IPS-20b (cell line): ENCODE measurements around the gene L3MBTL2.
A peak's percentile ranks its signal among the peaks of the same experiment; 100 is the strongest.

ENCODE experiments used
- H3K27ac ChIP-seq: one replicate; pipeline ENCODE4 v1.5.1; 2013; ENCODE audit warnings: low read length
- H3K27me3 ChIP-seq: 2 replicates; pipeline ENCODE4 v1.6.1; 2013; ENCODE audit warnings: mild to moderate bottlenecking, low read length, inconsistent platforms; ENCODE audit not compliant: insufficient read depth
- H3K36me3 ChIP-seq: 2 replicates; pipeline ENCODE4 v1.6.1; 2013; ENCODE audit warnings: low read depth, mild to moderate bottlenecking, inconsistent platforms, low read length, moderate library complexity; ENCODE audit not compliant: insufficient read depth
- H3K4me1 ChIP-seq: 2 replicates; pipeline ENCODE4 v1.6.1; 2013; ENCODE audit warnings: mild to moderate bottlenecking, control low read depth, inconsistent platforms, low read length, moderate library complexity; ENCODE audit not compliant: insufficient read depth
- H3K4me3 ChIP-seq: 2 replicates; pipeline ENCODE4 v1.5.1; 2013; ENCODE audit warnings: mild to moderate bottlenecking, low read length, inconsistent platforms
- H3K9ac ChIP-seq: 2 replicates; pipeline ENCODE4 v1.6.1; 2013; ENCODE audit warnings: low read depth, mild to moderate bottlenecking, inconsistent platforms, low read length, moderate library complexity
- H3K9me3 ChIP-seq: 2 replicates; pipeline ENCODE4 v1.6.1; 2013; ENCODE audit warnings: mild to moderate bottlenecking, low read depth, low read length, inconsistent platforms; ENCODE audit not compliant: insufficient read depth

Gene L3MBTL2

DNA sequence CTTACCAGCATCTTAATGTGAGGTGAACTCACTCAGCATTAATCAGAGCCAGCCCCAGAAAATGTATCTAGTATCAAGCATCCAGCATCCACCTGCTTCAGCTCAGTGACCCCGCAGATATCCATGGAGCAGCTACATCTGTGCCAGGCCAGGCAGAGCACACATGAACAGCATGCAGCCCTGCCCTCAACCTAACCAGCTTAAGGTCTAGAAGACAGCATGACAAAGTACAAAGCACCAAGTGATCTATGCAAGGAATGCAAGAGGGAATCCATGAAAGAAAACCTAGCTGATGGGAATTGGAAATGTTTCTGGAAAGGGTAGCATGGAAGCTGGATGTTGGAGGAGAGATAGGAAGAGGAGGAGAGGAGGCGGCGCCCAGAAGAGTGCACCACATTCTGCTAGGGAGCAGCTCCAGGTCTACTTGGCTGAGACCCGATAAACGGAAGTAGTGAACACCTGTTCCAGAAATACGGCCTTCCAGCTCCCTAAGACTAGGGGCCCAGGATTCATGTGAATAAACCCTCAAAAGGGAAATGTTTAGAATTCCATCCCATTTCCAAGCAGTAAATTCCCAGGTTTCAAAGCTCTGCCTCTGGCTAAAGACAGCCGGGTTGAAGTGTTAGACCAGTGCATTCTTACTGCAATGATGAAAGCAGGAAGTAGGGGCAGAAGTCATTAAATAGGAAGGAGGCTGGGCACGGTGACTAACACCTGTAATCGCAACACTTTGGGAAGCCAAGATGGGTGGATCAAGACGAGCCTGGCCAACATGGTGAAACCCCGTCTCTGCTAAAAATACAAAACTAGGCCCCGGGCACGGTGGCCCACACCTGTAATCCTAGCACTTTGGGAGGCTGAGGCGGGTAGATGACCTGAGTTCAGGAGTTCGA, 23.5 kb upstream of the L3MBTL2 start:
- Histone ChIP-seq H3K4me1 (peaks cover 3% of the 10 kb centered on the region; the same call in 1 of the 2 replicates), H3K27me3 (no peaks in the 10 kb centered on the region), H3K4me3 (no peak overlapping the region), H3K36me3 (peaks cover 41% of the 10 kb centered on the region), H3K9ac (no peak overlapping the region), H3K9me3 (no peaks in the 10 kb centered on the region; the same call in 1 of the 2 replicates), H3K27ac (no peak overlapping the region)

GRCh38 chr22:41184679-41185078, 20.4 kb upstream of the L3MBTL2 start:
- peak overlapping the region; percentile 9; the same call in 1 of the 2 replicates for H3K4me3 ChIP-seq
- no peak overlapping the region for H3K27ac ChIP-seq
- peaks cover 13% of the 10 kb centered on the region; the same call in 1 of the 2 replicates for H3K36me3 ChIP-seq
- H3K4me1 ChIP-seq, result peaks cover 3% of the 10 kb centered on the region; the same call in 1 of the 2 replicates
- H3K27me3 ChIP-seq, result no peaks in the 10 kb centered on the region
- H3K9me3 ChIP-seq, result no peaks in the 10 kb centered on the region; the same call in 1 of the 2 replicates
- no peak overlapping the region for H3K9ac ChIP-seq

DNA sequence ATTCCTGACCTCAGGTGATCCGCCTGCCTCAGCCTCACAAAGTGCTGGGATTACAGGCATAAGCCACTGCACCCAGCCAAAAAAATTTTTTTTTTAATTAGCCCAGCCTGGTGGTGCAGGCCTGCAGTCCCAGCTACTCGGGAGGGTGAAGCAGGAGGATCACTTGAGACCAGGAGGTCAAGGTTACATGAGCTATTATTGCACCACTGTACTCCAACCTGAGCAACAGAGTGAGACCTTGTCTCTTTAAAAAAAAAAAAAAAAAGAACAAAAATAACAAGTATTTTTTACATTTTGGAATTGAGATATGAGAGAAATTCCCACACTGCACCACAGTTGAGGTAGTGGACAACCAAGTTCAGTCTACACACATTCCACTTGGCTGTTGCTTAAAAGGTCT, 13.6 kb upstream of the L3MBTL2 start:
- Histone ChIP-seq H3K27me3 (peaks cover 6% of the 10 kb centered on the region), H3K9ac (no peak overlapping the region), H3K27ac (no peak overlapping the region), H3K4me1 (no peaks in the 10 kb centered on the region), H3K4me3 (no peak overlapping the region), H3K36me3 (no peaks in the 10 kb centered on the region), H3K9me3 (no peaks in the 10 kb centered on the region)

GRCh38 chr22:41193829-41194228, 11.3 kb upstream of the L3MBTL2 start:
- Histone ChIP-seq H3K4me1 (no peaks in the 10 kb centered on the region; the same call in 1 of the 2 replicates), H3K27me3 (peaks cover 27% of the 10 kb centered on the region), H3K9ac (no peak overlapping the region)

GRCh38 chr22:41197038-41197972, 7.8 kb upstream of the L3MBTL2 start:
- Histone ChIP-seq H3K9me3 (no peaks in the 10 kb centered on the region), H3K9ac (no peak overlapping the region; the same call in 1 of the 2 replicates), H3K27me3 (peaks cover 46% of the 10 kb centered on the region), H3K27ac (no peak overlapping the region), H3K36me3 (no peaks in the 10 kb centered on the region), H3K4me1 (no peaks in the 10 kb centered on the region; the same call in 1 of the 2 replicates), H3K4me3 (peak overlapping the region; percentile 79)

More at GRCh38 chr22:41193829-41194228, 11.3 kb upstream of the L3MBTL2 start:
- H3K36me3 ChIP-seq, result no peaks in the 10 kb centered on the region
- H3K27ac ChIP-seq, result no peak overlapping the region
- H3K9me3 ChIP-seq, result no peaks in the 10 kb centered on the region
- H3K4me3 ChIP-seq, result no peak overlapping the region

DNA sequence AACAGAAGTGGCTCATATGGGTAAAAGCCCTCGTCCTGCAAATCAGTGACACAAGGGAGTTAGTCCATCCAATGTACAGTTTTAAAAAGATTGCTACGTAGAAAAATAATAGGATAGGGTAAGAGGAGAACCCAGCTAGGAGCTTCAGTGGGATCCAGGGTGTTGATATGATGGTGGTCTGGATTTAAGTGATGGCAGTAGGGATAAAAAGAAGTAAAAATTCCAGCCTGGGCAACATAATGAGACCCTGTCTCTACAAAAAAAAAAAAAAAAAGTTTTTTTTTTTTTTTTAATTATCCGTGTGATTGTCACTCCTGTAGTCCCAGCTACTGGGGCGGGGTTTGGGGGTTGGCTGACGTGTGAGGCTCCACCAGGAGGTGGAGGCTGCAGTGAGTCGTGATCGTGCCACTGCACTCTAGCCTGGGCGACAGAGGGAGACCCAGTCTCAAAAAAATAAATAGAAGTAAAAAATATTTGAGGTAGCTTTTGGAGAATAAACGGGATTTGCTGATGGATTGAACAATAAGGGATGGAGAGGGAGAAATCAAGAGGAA, 7.0 kb upstream of the L3MBTL2 start:
- no peaks in the 10 kb centered on the region for H3K36me3 ChIP-seq
- H3K27me3 ChIP-seq, result peaks cover 46% of the 10 kb centered on the region
- no peaks in the 10 kb centered on the region; the same call in 1 of the 2 replicates for H3K4me1 ChIP-seq
- no peak overlapping the region for H3K9ac ChIP-seq
- H3K4me3 ChIP-seq, result peak overlapping the region; percentile 79
- no peak overlapping the region for H3K27ac ChIP-seq
- H3K9me3 ChIP-seq, result no peaks in the 10 kb centered on the region

DNA sequence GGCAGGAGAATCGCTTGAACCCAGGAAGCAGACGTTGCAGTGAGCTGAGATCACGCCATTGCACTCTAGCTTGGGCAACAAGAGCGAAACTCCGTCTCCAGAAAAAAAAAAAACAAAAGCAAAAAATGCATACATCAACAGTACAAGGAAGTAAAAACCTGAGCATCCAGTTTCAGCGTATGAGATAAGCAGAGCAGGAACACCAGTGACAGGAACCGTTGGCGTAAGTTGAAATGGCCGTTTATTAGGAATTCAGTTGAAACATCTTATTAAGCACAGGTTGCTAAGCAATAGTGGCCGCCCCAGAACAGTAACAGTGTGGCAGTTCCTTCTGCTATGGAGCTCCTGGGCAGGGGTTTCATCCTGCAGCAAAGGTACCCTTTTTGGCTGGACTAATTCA, 4.0 kb upstream of the L3MBTL2 start:
- peaks cover 2% of the 10 kb centered on the region; the same call in 1 of the 2 replicates for H3K4me1 ChIP-seq
- H3K36me3 ChIP-seq, result no peaks in the 10 kb centered on the region
- H3K9me3 ChIP-seq, result no peaks in the 10 kb centered on the region
- no peak overlapping the region for H3K4me3 ChIP-seq
- H3K27ac ChIP-seq, result no peak overlapping the region
- peaks cover 43% of the 10 kb centered on the region for H3K27me3 ChIP-seq
- H3K9ac ChIP-seq, result no peak overlapping the region

- no peak overlapping the region for H3K9ac ChIP-seq
- H3K9me3 ChIP-seq, result no peaks in the 10 kb centered on the region
- H3K27ac ChIP-seq, result no peak overlapping the region
- no peaks in the 10 kb centered on the region for H3K36me3 ChIP-seq
- H3K4me1 ChIP-seq, result peaks cover 2% of the 10 kb centered on the region; the same call in 1 of the 2 replicates
- H3K4me3 ChIP-seq, result no peak overlapping the region
- peaks cover 26% of the 10 kb centered on the region for H3K27me3 ChIP-seq
These were observed 2.0 kb upstream of the L3MBTL2 start for GRCh38 chr22:41203118-41203517.

- no peaks in the 10 kb centered on the region for H3K9me3 ChIP-seq
- no peak overlapping the region for H3K9ac ChIP-seq
- H3K36me3 ChIP-seq, result no peaks in the 10 kb centered on the region
- H3K4me1 ChIP-seq, result 0 out of 2 replicates have a peak, but pooled peaks cover 2% of the 10 kb centered on the region
- H3K27ac ChIP-seq, result no peak overlapping the region
- no peak overlapping the region for H3K4me3 ChIP-seq
- H3K27me3 ChIP-seq, result peaks cover 17% of the 10 kb centered on the region
These were observed 1.0 kb upstream of the L3MBTL2 start for GRCh38 chr22:41204066-41204465.

DNA sequence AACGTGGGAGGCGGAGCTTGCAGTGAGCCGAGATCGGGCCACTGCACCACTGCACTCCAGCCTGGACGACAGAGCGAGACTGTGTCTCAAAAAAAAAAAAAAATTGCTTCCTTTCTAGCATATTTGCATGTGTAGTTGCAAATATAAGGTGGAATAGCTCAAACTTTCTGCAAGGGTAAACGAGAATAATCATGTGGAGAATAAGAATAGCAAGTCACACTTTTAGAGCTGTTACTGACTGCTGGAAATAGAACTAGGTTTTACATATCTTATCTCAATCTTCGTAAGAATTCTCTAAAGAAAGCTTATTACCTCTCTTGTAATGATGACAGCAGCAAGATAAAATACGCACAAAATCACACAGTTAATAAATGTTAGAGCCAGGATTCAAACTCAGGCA, 1.6 kb downstream of the L3MBTL2 start:
- H3K4me3 ChIP-seq, result no peak overlapping the region
- H3K27ac ChIP-seq, result no peak overlapping the region
- no peak overlapping the region for H3K9ac ChIP-seq
- no peaks in the 10 kb centered on the region for H3K9me3 ChIP-seq
- H3K27me3 ChIP-seq, result no peaks in the 10 kb centered on the region
- 0 out of 2 replicates have a peak, but pooled peaks cover 2% of the 10 kb centered on the region for H3K4me1 ChIP-seq
- peaks cover 15% of the 10 kb centered on the region for H3K36me3 ChIP-seq

GRCh38 chr22:41215409-41215808, 10.3 kb downstream of the L3MBTL2 start:
- H3K9me3 ChIP-seq, result no peaks in the 10 kb centered on the region
- peaks cover 60% of the 10 kb centered on the region for H3K36me3 ChIP-seq
- no peak overlapping the region for H3K9ac ChIP-seq
- H3K4me1 ChIP-seq, result peaks cover 11% of the 10 kb centered on the region; the same call in 1 of the 2 replicates
- H3K4me3 ChIP-seq, result no peak overlapping the region
- H3K27ac ChIP-seq, result no peak overlapping the region
- no peaks in the 10 kb centered on the region for H3K27me3 ChIP-seq
